Measurements from ENCODE around the gene IL23R.
"Not testable (repeated sequence)": the region's sequence is repeated elsewhere in the genome, so short reads cannot be mapped to it uniquely, and the experiment has no call there.

IL23R gene

GRCh38 chr1:67189953-67190352, 23.7 kb downstream of the IL23R start:
- Histone ChIP-seq H3K9me3 (ENCODE audit: low read length) (peaks cover 2% of the 10 kb centered on the region), H3K4me3 (ENCODE audit: low read length) (no peak overlapping the region), H3K4me1 (ENCODE audit: insufficient read depth, low read length) (peaks cover 36% of the 10 kb centered on the region), H3K36me3 (ENCODE audit: insufficient read depth, low read length) (no peaks in the 10 kb centered on the region), H3K27me3 (ENCODE audit: insufficient read depth, low read length) (no peaks in the 10 kb centered on the region), H2AFZ (ENCODE audit: low read depth, low read length) (no peak overlapping the region)

DNA sequence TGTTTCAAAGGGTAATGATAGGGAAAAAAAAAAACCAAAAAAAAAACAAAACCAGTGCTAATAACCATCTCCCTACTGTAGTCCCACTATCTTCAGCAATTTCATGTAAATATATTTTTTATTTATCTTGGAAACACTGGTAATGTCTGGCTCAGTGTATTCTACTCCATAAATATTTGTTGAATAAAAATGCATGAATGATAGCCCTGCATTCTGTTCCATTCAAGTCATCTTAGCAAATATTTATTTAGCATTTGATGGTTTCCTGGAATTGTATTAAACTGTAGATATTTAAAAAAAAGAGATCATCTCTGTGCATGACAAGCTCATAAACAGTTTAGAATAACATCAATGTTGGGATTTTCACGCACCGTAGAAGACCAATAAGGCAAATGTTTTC, 24.2 kb downstream of the IL23R start:
- Histone ChIP-seq H3K9me3 (ENCODE audit: low read length) (peaks cover 2% of the 10 kb centered on the region), H3K4me1 (ENCODE audit: insufficient read depth, low read length) (peaks cover 40% of the 10 kb centered on the region), H3K36me3 (ENCODE audit: insufficient read depth, low read length) (no peaks in the 10 kb centered on the region), H2AFZ (ENCODE audit: low read depth, low read length) (no peak overlapping the region), H3K27me3 (ENCODE audit: insufficient read depth, low read length) (no peaks in the 10 kb centered on the region), H3K4me3 (ENCODE audit: low read length) (no peak overlapping the region)

DNA sequence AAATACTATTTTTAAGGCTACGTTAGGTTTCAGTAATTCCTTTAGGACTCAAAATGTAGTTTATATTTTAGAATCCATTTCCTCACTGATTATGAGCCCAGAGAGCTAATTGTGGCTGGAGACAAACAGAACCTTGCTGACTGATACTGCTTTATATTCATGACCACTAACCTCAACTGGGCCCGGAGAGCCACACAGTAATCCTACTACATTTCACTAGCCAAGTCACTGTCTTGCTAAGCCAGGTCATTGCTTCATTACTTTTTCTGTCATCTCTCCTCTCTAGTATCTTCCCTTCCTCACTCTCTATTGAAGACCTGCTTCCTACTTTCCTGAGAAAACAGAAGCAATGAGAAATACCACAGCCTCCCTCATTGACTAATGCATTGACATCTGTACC, 24.7 kb downstream of the IL23R start:
- Histone ChIP-seq H3K27me3 (ENCODE audit: insufficient read depth, low read length) (no peaks in the 10 kb centered on the region), H2AFZ (ENCODE audit: low read depth, low read length) (no peak overlapping the region), H3K36me3 (ENCODE audit: insufficient read depth, low read length) (no peaks in the 10 kb centered on the region), H3K9me3 (ENCODE audit: low read length) (peaks cover 2% of the 10 kb centered on the region), H3K4me3 (ENCODE audit: low read length) (no peak overlapping the region), H3K4me1 (ENCODE audit: insufficient read depth, low read length) (peaks cover 41% of the 10 kb centered on the region)

DNA sequence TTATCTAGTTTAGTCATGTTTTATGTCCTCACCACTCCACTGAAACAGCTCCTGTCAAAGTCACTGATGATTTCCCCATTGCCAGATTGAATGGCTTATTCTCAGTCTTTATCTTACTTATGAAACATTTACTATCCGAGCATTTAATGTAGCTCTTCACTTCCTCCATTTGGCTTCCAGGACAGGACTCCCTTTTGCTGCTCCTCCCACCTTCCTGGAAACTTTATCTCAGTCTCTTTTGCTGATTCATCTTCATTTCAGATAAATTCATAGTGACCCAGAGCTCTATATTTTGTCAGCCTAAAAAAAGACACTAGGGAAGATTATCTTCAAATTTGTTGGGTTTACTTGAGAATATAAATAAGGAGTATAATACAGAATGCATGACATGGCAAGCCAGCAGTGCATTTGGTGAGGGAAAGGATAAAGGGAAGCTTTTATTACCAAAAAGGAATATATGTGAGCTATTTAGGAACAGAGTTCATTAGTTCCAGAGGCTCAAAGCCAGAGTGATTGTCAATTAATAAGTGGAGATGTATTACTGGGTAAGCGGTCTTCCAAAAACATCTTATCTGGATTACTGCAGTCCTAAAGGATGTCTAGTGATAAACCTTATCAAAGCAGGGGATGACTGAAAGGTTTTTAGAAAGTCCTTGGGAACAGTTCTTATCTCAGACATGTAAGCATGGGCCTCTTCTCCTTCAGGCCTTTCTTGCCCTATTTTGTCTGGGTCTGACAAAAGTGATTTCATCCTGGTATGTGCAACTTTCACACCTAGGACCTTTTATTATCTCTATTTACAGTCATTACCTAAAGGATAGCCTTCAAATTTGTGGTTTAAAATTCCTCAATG, 25.6 kb downstream of the IL23R start:
- Histone ChIP-seq H3K4me1 (ENCODE audit: insufficient read depth, low read length) (peaks cover 41% of the 10 kb centered on the region), H3K4me3 (ENCODE audit: low read length) (no peak overlapping the region), H3K9me3 (ENCODE audit: low read length) (peaks cover 2% of the 10 kb centered on the region), H3K36me3 (ENCODE audit: insufficient read depth, low read length) (no peaks in the 10 kb centered on the region), H2AFZ (ENCODE audit: low read depth, low read length) (no peak overlapping the region), H3K27me3 (ENCODE audit: insufficient read depth, low read length) (no peaks in the 10 kb centered on the region)

GRCh38 chr1:67192902-67193301, 26.6 kb downstream of the IL23R start:
- Histone ChIP-seq H3K4me1 (ENCODE audit: insufficient read depth, low read length) (peaks cover 41% of the 10 kb centered on the region), H3K9me3 (ENCODE audit: low read length) (peaks cover 2% of the 10 kb centered on the region), H3K27me3 (ENCODE audit: insufficient read depth, low read length) (no peaks in the 10 kb centered on the region), H3K36me3 (ENCODE audit: insufficient read depth, low read length) (no peaks in the 10 kb centered on the region), H2AFZ (ENCODE audit: low read depth, low read length) (no peak overlapping the region), H3K4me3 (ENCODE audit: low read length) (no peak overlapping the region)

- Histone ChIP-seq H3K36me3 (ENCODE audit: insufficient read depth, low read length) (no peaks in the 10 kb centered on the region), H3K4me3 (ENCODE audit: low read length) (no peak overlapping the region), H2AFZ (ENCODE audit: low read depth, low read length) (no peak overlapping the region), H3K4me1 (ENCODE audit: insufficient read depth, low read length) (peaks cover 41% of the 10 kb centered on the region), H3K9me3 (ENCODE audit: low read length) (no peaks in the 10 kb centered on the region), H3K27me3 (ENCODE audit: insufficient read depth, low read length) (no peaks in the 10 kb centered on the region)
These were observed 27.4 kb downstream of the IL23R start for GRCh38 chr1:67193704-67194103.

DNA sequence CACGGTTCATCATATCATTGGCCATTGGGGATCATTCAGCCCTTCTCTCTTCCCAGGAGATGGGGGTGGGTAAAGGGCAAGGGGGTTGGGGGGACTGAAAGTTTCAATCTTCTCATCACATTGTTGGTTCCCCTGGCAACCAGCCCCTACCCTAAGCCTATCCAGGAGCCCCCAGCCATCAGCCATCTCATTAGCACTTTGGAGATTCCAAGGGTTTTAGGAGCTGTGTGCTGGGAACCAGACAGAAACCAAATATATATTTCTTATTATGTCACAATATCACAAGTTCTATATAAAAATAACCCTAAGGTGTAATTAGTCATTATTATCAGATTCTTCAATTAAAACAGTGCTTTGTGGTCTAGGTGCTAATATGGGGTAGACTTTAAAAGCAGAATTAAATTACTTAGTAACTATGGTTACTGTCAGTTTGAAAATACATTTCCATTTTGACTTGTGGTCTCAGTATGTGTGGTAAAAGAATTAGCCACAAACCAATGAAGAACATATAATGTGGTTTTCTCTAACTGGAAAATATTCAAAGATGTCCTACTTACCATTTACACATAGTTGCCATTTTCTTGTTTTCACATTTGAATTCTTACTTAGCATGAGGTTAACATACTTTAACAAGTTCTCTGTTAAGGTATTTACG, 28.1 kb downstream of the IL23R start:
- no peak overlapping the region for H2AFZ ChIP-seq (ENCODE audit: low read depth, low read length)
- no peaks in the 10 kb centered on the region for H3K36me3 ChIP-seq (ENCODE audit: insufficient read depth, low read length)
- H3K27me3 ChIP-seq (ENCODE audit: insufficient read depth, low read length) = no peaks in the 10 kb centered on the region
- no peak overlapping the region for H3K4me3 ChIP-seq (ENCODE audit: low read length)
- H3K9me3 ChIP-seq (ENCODE audit: low read length) = no peaks in the 10 kb centered on the region
- H3K4me1 ChIP-seq (ENCODE audit: insufficient read depth, low read length) = peaks cover 41% of the 10 kb centered on the region

- H3K9me3 ChIP-seq (ENCODE audit: low read length) = no peaks in the 10 kb centered on the region
- H2AFZ ChIP-seq (ENCODE audit: low read depth, low read length) = no peak overlapping the region
- H3K4me3 ChIP-seq (ENCODE audit: low read length) = no peak overlapping the region
- no peaks in the 10 kb centered on the region for H3K4me1 ChIP-seq (ENCODE audit: insufficient read depth, low read length)
- no peaks in the 10 kb centered on the region for H3K36me3 ChIP-seq (ENCODE audit: insufficient read depth, low read length)
- no peaks in the 10 kb centered on the region for H3K27me3 ChIP-seq (ENCODE audit: insufficient read depth, low read length)
These were observed 34.5 kb downstream of the IL23R start for GRCh38 chr1:67200755-67201154.

DNA sequence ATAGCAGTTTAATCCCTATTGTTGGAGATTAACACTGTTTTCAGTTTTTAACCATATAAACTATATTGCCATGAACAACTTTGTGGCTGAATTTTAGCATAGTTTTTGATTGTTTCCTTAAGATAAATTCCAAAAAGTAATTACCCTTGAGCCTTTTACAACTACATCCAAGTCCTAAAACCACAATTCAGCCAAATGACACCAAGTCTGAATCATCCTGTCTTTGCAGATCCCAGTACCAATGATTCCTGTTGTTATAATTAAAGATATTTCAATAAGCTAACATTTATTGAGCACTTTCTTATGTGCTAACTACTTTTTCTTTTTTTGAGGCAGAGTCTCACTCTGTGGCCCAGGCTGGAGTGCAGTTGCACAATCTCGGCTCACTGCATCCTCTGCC, 35.6 kb downstream of the IL23R start:
- Histone ChIP-seq H3K27me3 (ENCODE audit: insufficient read depth, low read length) (no peaks in the 10 kb centered on the region), H3K4me1 (ENCODE audit: insufficient read depth, low read length) (no peaks in the 10 kb centered on the region), H3K9me3 (ENCODE audit: low read length) (no peaks in the 10 kb centered on the region), H2AFZ (ENCODE audit: low read depth, low read length) (no peak overlapping the region), H3K36me3 (ENCODE audit: insufficient read depth, low read length) (no peaks in the 10 kb centered on the region), H3K4me3 (ENCODE audit: low read length) (no peak overlapping the region)

GRCh38 chr1:67204298-67204980, 38.2 kb downstream of the IL23R start:
- H3K4me1 ChIP-seq (ENCODE audit: insufficient read depth, low read length) = no peaks in the 10 kb centered on the region

GRCh38 chr1:67207398-67207797, 41.1 kb downstream of the IL23R start:
- H2AFZ ChIP-seq (ENCODE audit: low read depth, low read length); H3K27me3 ChIP-seq (ENCODE audit: insufficient read depth, low read length); H3K36me3 ChIP-seq (ENCODE audit: insufficient read depth, low read length); H3K4me1 ChIP-seq (ENCODE audit: insufficient read depth, low read length); H3K4me3 ChIP-seq (ENCODE audit: low read length); H3K9me3 ChIP-seq (ENCODE audit: low read length): not testable (repeated sequence)

More at GRCh38 chr1:67204298-67204980, 38.2 kb downstream of the IL23R start:
- no peak overlapping the region for H2AFZ ChIP-seq (ENCODE audit: low read depth, low read length)
- H3K4me3 ChIP-seq (ENCODE audit: low read length) = no peak overlapping the region
- H3K27me3 ChIP-seq (ENCODE audit: insufficient read depth, low read length) = no peaks in the 10 kb centered on the region
- H3K36me3 ChIP-seq (ENCODE audit: insufficient read depth, low read length) = no peaks in the 10 kb centered on the region
- H3K9me3 ChIP-seq (ENCODE audit: low read length) = no peaks in the 10 kb centered on the region

GRCh38 chr1:67208217-67208616, 42.0 kb downstream of the IL23R start:
- no peak overlapping the region for H2AFZ ChIP-seq (ENCODE audit: low read depth, low read length)
- H3K4me3 ChIP-seq (ENCODE audit: low read length) = no peak overlapping the region
- no peaks in the 10 kb centered on the region for H3K27me3 ChIP-seq (ENCODE audit: insufficient read depth, low read length)
- H3K36me3 ChIP-seq (ENCODE audit: insufficient read depth, low read length) = no peaks in the 10 kb centered on the region
- H3K4me1 ChIP-seq (ENCODE audit: insufficient read depth, low read length) = no peaks in the 10 kb centered on the region
- H3K9me3 ChIP-seq (ENCODE audit: low read length) = no peaks in the 10 kb centered on the region

- H3K9me3 ChIP-seq (ENCODE audit: low read length) = no peaks in the 10 kb centered on the region
- H3K4me1 ChIP-seq (ENCODE audit: insufficient read depth, low read length) = no peaks in the 10 kb centered on the region
- no peak overlapping the region for H3K4me3 ChIP-seq (ENCODE audit: low read length)
- H2AFZ ChIP-seq (ENCODE audit: low read depth, low read length) = no peak overlapping the region
- no peaks in the 10 kb centered on the region for H3K36me3 ChIP-seq (ENCODE audit: insufficient read depth, low read length)
- H3K27me3 ChIP-seq (ENCODE audit: insufficient read depth, low read length) = no peaks in the 10 kb centered on the region
These were observed 43.3 kb downstream of the IL23R start for GRCh38 chr1:67209521-67209920.
